Neural crest cell (in vitro differentiated cells): Measurements from ENCODE around the gene ULK4. TPM values are rescaled to one million over a fixed set of nuclear protein-coding genes. Genes with fewer than 3 reads are reported as not detected.

Experiments
- DNase-seq: peaks from one replicate; pipeline ENCODE4 v3.0.0; 2021; ENCODE audit warnings: low read depth, mixed read lengths, low spot score
- H3K27ac Mint-ChIP-seq: one replicate; pipeline ENCODE4 v1.8.0; 2021; ENCODE audit warnings: mild to moderate bottlenecking, mixed read lengths; ENCODE audit not compliant: unreplicated experiment
- H3K27me3 Mint-ChIP-seq: 2 replicates; pipeline ENCODE4 v1.8.0; 2021; ENCODE audit warnings: low read depth, mild to moderate bottlenecking, mixed read lengths
- H3K36me3 Mint-ChIP-seq: 2 replicates; pipeline ENCODE4 v1.8.0; 2021; ENCODE audit warnings: low read depth, mild to moderate bottlenecking, mixed read lengths
- H3K4me1 Mint-ChIP-seq: 2 replicates; pipeline ENCODE4 v1.8.0; 2021; ENCODE audit warnings: mixed read lengths
- H3K4me3 Mint-ChIP-seq: one replicate; pipeline ENCODE4 v1.8.0; 2021; ENCODE audit warnings: mild to moderate bottlenecking, mixed read lengths
- H3K9me3 Mint-ChIP-seq: 2 replicates; pipeline ENCODE4 v1.8.0; 2021; ENCODE audit warnings: mixed read lengths
- total RNA-seq: library from RNA; stranded (reverse); gene quantifications from 2 replicates; pipeline ENCODE4 v1.2.1, GENCODE V29; 2021
- TF ChIP-seq, protein P1 (sequence below): fragments of 200-600 bp; sonication (generic); conservative IDR thresholded peaks from 2 replicates; pipeline ENCODE4 v1.5.0; 2021; ENCODE audit warnings: antibody characterized with exemption, mild to moderate bottlenecking

Gene ULK4
- total RNA-seq, 1 donor from 2014 or later, result 10.2 TPM

DNA sequence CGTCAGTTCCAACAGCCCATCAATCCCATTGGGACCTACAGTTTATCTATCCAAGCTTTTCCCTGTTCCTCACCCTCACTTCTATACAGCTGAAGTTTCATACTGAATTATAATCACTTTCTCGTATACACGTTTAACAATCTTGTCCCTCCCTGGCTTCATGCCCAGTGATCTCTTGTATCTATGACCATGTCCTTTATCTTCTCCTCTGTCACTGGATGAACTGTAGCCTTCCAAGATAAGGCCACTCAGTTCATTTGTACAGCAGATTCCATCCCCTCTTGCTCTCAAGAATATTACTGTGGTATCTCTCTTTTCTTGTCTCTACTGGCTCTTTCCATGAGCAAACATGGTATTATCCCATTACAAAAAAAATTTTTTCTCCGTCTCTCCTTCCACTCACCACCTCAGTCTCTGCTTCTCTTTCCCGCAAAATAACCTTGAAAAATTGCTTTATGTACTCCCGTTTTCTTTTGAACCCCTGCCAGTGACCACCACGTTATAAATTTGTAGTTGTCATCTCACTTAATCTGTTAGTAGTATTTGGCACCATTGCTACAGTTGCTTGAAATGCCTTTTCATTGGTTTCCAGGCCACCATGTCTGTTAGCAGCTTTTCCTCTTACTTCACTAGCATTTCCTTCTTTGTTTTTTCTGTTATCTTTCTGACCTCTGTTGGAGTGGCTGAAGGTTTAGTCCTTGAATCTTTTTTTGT is 753.2 kb downstream of the ULK4 start:
- Mint-ChIP-seq H3K36me3 (peaks cover 18% of the 10 kb centered on the region), H3K4me3 (no peak overlapping the region), H3K4me1 (peaks cover 70% of the 10 kb centered on the region), H3K27me3 (no peaks in the 10 kb centered on the region), H3K9me3 (peaks cover 4% of the 10 kb centered on the region), H3K27ac (no peak overlapping the region)
- DNase-seq, result no peak
- TF ChIP-seq, protein P1, sequence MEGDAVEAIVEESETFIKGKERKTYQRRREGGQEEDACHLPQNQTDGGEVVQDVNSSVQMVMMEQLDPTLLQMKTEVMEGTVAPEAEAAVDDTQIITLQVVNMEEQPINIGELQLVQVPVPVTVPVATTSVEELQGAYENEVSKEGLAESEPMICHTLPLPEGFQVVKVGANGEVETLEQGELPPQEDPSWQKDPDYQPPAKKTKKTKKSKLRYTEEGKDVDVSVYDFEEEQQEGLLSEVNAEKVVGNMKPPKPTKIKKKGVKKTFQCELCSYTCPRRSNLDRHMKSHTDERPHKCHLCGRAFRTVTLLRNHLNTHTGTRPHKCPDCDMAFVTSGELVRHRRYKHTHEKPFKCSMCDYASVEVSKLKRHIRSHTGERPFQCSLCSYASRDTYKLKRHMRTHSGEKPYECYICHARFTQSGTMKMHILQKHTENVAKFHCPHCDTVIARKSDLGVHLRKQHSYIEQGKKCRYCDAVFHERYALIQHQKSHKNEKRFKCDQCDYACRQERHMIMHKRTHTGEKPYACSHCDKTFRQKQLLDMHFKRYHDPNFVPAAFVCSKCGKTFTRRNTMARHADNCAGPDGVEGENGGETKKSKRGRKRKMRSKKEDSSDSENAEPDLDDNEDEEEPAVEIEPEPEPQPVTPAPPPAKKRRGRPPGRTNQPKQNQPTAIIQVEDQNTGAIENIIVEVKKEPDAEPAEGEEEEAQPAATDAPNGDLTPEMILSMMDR, result no peak

DNA sequence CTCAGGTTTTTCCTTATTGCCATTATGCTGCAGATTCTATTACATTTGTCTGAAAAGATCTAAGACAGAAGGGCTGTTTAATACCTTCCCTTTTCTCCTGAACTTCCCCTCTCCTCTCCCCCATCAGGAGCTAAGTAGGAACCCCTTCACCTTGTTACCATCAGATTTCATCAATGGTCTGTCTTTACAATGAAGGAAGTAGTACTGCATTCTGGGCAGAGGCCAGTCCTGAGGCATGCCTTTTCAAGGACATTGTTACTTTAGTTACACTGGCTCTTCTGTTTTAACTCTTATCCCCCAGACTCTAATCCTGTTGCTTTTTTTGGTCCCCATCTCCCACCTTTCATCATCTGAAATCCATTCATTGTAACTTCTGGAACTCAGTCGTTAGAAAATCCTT is 754.5 kb downstream of the ULK4 start:
- Mint-ChIP-seq H3K9me3 (peaks cover 4% of the 10 kb centered on the region), H3K36me3 (peaks cover 18% of the 10 kb centered on the region), H3K27ac (no peak overlapping the region), H3K4me1 (peaks cover 68% of the 10 kb centered on the region), H3K4me3 (peak overlapping the region; percentile 17), H3K27me3 (no peaks in the 10 kb centered on the region)
- DNase-seq, result no peak
- TF ChIP-seq, protein P1, result no peak

DNA sequence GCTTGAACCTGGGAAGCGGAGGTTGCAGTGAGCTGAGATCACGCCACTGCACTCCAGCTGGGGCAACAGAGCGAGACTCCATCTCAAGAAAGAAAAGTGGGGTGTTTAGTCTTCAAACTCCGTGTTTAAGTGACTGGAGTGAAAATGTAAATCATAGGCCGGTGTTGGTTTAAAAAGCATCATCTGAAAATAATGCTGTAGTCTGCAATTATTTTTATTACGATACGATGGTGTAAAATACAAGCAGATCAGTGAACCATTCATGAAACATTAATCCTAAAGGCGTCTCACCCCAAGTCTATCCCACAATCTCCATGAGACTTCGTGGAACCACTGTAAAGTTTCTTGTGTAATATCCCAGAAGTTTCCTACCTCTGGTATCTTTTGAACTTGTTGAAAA is 756.3 kb downstream of the ULK4 start:
- Mint-ChIP-seq H3K9me3 (peaks cover 4% of the 10 kb centered on the region), H3K4me3 (peak overlapping the region; percentile 45), H3K27ac (no peak overlapping the region), H3K4me1 (peaks cover 75% of the 10 kb centered on the region), H3K27me3 (peaks cover 2% of the 10 kb centered on the region), H3K36me3 (peaks cover 13% of the 10 kb centered on the region)
- TF ChIP-seq, protein P1, result no peak
- no peak for DNase-seq

DNA sequence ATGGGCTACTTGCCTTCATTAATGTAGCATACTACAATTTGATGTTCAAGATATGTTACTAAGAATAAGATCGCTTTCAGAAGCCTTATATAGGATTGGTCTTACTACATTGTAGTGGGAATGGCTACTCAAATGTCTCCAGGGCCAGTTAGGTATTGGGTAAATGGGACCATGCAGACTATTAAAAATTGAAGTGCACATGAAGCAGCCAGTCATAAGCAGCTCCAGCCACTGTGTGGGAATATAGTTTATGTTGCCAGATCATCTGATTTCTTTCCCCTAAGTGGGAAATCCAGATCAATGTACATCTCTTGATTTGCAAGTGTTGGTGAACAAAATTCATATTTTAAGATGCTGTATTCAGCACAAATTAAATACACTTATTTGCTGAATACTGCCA is 757.5 kb downstream of the ULK4 start:
- peak overlapping the region; percentile 32 for H3K4me3 Mint-ChIP-seq
- H3K36me3 Mint-ChIP-seq, result peaks cover 10% of the 10 kb centered on the region

DNA sequence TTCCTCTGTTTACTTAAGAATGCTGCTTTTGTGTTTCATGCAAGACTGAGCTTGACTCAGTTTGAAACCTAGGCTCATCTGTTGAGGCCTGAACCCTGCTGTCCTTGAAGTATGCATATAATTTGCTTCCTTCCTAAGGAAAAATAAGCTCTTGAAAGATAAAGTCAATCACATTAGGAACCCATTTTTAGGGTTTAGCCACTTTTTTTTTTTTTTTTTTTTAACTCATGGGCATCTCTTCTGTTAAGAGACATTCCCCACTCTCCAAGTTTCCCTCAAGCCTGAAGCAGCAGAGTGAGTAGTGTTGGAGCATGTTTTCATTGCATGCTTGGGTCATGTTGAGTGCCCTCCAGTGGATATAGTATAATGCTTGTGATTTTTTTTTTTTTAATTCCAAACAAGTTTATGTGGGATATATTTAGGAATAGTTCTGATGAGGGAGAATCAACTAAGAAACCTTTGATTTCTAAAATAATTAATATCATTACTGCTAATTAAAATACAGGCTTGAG is 759.0 kb downstream of the ULK4 start:
- Mint-ChIP-seq H3K4me3 (peak overlapping the region; percentile 96), H3K36me3 (no peaks in the 10 kb centered on the region), H3K9me3 (no peaks in the 10 kb centered on the region), H3K27ac (no peak overlapping the region), H3K27me3 (peaks cover 2% of the 10 kb centered on the region), H3K4me1 (peaks cover 70% of the 10 kb centered on the region)
- TF ChIP-seq, protein P1, result peak; percentile 64
- no peak for DNase-seq

More for the DNA sequence above, 757.5 kb downstream of the ULK4 start:
- Mint-ChIP-seq H3K27me3 (peaks cover 2% of the 10 kb centered on the region), H3K9me3 (peaks cover 1% of the 10 kb centered on the region), H3K4me1 (peaks cover 80% of the 10 kb centered on the region), H3K27ac (no peak overlapping the region)
- TF ChIP-seq, protein P1, result no peak
- no peak for DNase-seq
